HG03066 (cell line): ENCODE data around the gene PIGH.
"Not testable (repeated sequence)": the region's sequence is repeated elsewhere in the genome, so short reads cannot be mapped to it uniquely, and the experiment has no call there.

ENCODE experiments used
- ATAC-seq: cut with Tn5 transposase; IDR thresholded peaks from one replicate; pipeline ENCODE4 v1.9.1; 2021; ENCODE audit warnings: low read depth; ENCODE audit not compliant: unreplicated experiment

PIGH gene

GRCh38 chr14:67555518-67556090, 44.5 kb downstream of the PIGH start:
- no peak for ATAC-seq

- ATAC-seq: no peak
Measured at GRCh38 chr14:67554341-67554740, 45.7 kb downstream of the PIGH start.

GRCh38 chr14:67553547-67553946, 46.5 kb downstream of the PIGH start:
- no peak for ATAC-seq

GRCh38 chr14:67551940-67552339, 48.1 kb downstream of the PIGH start:
- ATAC-seq: no peak

- ATAC-seq: no peak
Measured at GRCh38 chr14:67551123-67551522, 48.9 kb downstream of the PIGH start.

GRCh38 chr14:67549734-67550133, 50.3 kb downstream of the PIGH start:
- ATAC-seq: no peak

- no peak for ATAC-seq
Measured at GRCh38 chr14:67547224-67547780, 52.8 kb downstream of the PIGH start.

- no peak for ATAC-seq
Measured at GRCh38 chr14:67544590-67544989, 55.5 kb downstream of the PIGH start.

- ATAC-seq: not testable (repeated sequence)
Measured at GRCh38 chr14:67542620-67543019, 57.4 kb downstream of the PIGH start.

- no peak for ATAC-seq
Measured at GRCh38 chr14:67541448-67542387, 58.4 kb downstream of the PIGH start.
